OCI-LY7 (cell line): Measurements from ENCODE around the gene PCDH9.

Source experiments
- EZH2phosphoT487 ChIP-seq: fragments of 200-600 bp; sonication (generic); IDR thresholded peaks from 2 replicates; pipeline ENCODE4 v1.6.1; 2018; ENCODE audit warnings: low read depth, borderline replicate concordance, mild to moderate bottlenecking, mixed run types, antibody characterized with exemption, low read length, moderate library complexity, mixed read lengths
- TF ChIP-seq, protein P1 (sequence below): fragments of 200-600 bp; sonication (generic); conservative IDR thresholded peaks from 2 replicates; pipeline ENCODE4 v1.5.1; 2014; ENCODE audit warnings: mild to moderate bottlenecking, antibody characterized with exemption, low read length, moderate library complexity, mixed read lengths

DNA sequence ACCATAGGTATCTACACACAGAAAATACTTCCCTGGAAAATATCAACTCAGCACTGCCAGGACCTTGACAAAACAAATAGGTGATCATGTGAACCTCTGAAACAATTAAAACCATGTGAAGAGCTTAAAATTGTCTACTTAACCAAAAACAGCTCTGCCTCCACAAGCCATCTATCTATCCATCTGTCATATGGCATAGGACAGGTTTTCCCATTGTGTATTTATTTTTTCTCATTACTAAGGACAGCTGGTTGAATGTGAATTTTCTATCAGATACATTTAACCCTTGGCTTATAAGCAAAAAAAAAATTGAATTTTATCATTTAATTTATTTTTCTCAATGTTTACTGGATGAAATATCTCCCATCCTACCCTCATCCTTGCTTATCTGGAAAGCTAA, 279.5 kb downstream of the PCDH9 start:
- TF ChIP-seq, protein P1, sequence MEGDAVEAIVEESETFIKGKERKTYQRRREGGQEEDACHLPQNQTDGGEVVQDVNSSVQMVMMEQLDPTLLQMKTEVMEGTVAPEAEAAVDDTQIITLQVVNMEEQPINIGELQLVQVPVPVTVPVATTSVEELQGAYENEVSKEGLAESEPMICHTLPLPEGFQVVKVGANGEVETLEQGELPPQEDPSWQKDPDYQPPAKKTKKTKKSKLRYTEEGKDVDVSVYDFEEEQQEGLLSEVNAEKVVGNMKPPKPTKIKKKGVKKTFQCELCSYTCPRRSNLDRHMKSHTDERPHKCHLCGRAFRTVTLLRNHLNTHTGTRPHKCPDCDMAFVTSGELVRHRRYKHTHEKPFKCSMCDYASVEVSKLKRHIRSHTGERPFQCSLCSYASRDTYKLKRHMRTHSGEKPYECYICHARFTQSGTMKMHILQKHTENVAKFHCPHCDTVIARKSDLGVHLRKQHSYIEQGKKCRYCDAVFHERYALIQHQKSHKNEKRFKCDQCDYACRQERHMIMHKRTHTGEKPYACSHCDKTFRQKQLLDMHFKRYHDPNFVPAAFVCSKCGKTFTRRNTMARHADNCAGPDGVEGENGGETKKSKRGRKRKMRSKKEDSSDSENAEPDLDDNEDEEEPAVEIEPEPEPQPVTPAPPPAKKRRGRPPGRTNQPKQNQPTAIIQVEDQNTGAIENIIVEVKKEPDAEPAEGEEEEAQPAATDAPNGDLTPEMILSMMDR, result no peak
- TF ChIP-seq EZH2phosphoT487, result no peak
